T-helper 2 cell treated with Interferon-gamma antibody and Interleukin-4, amounts not matched to agents 100 ng/mL and 5 ng/mL, for 36 hours (primary cell): Measurements from ENCODE around the gene LMAN1. TPM values are rescaled to one million over a fixed set of nuclear protein-coding genes. Genes with fewer than 3 reads are reported as not detected.

ENCODE experiments used
- intact Hi-C: fragments of 100-400 bp; cut with micrococcal nuclease; formaldehyde crosslinking; loops from one replicate; pipeline ENCODE4 v1.15.1; 2023
- total RNA-seq: library from RNA; stranded (reverse); gene quantifications from 2 replicates; pipeline ENCODE4 v1.2.3, GENCODE V29; 2022

LMAN1 gene
- total RNA-seq, 1 donor from 2014 or later: 109 TPM

- intact Hi-C loops: loop anchor here (1.0 to 2.0 kb wide), 2 partner anchors 51 to 94 kb away; partner anchors contain the start of gene LMAN1
Observed at GRCh38 chr18:59308248-59308937, 50.7 kb downstream of the LMAN1 start.

- intact Hi-C loops: no loop called here
Observed at GRCh38 chr18:59306640-59307039, 52.4 kb downstream of the LMAN1 start.

GRCh38 chr18:59305295-59305694, 53.8 kb downstream of the LMAN1 start:
- intact Hi-C loops: no loop called here

GRCh38 chr18:59303656-59304195, 55.3 kb downstream of the LMAN1 start:
- intact Hi-C loops: no loop called here

- intact Hi-C loops: no loop called here
Observed at GRCh38 chr18:59303006-59303405, 56.1 kb downstream of the LMAN1 start.

- intact Hi-C loops: no loop called here
Observed at GRCh38 chr18:59301929-59302328, 57.1 kb downstream of the LMAN1 start.

GRCh38 chr18:59300676-59301285, 58.3 kb downstream of the LMAN1 start:
- intact Hi-C loops: no loop called here

GRCh38 chr18:59298871-59299270, 60.2 kb downstream of the LMAN1 start:
- intact Hi-C loops: no loop called here

GRCh38 chr18:59293317-59293716, 65.7 kb downstream of the LMAN1 start:
- intact Hi-C loops: no loop called here

GRCh38 chr18:59286341-59286740, 72.7 kb downstream of the LMAN1 start:
- intact Hi-C loops: no loop called here

GRCh38 chr18:59282341-59282740, 76.7 kb downstream of the LMAN1 start:
- intact Hi-C loops: no loop called here

GRCh38 chr18:59279722-59280121, 79.3 kb downstream of the LMAN1 start:
- intact Hi-C loops: no loop called here

- intact Hi-C loops: no loop called here
Observed at GRCh38 chr18:59279193-59279592, 79.9 kb downstream of the LMAN1 start.

GRCh38 chr18:59278793-59279192, 80.3 kb downstream of the LMAN1 start:
- intact Hi-C loops: no loop called here

Other genes starting within 250 kb of the LMAN1 start
- 116 and 124 TPM in 2 replicates for gene SEC11C, start 219.4 kb downstream of the LMAN1 start, total RNA-seq
- gene GRP, start 139.1 kb downstream of the LMAN1 start, total RNA-seq: not detected in 2 replicates
- not detected in 2 replicates for gene RAX, start 85.8 kb downstream of the LMAN1 start, total RNA-seq
- gene CPLX4, start 40.6 kb downstream of the LMAN1 start, total RNA-seq: not detected in 2 replicates